Heart left ventricle (tissue), 13 donors: ENCODE data around the gene THY1.

Source experiments
- POLR2A ChIP-seq, 2 donors: fragments of 450-650 bp; IDR thresholded peaks; one replicate each; pipeline ENCODE4 v1.6.1; 2017; ENCODE audit warnings: antibody characterized with exemption in 2 of 2, mild to moderate bottlenecking in 2 of 2, moderate library complexity in 2 of 2
- TF ChIP-seq, protein P1 (sequence below), 12 donors: fragments of 200-600 bp; sonication (generic) in 4 of 12; IDR thresholded peaks; one replicate each; pipeline versions ENCODE4 v1.5.0 to v1.8.0; 2018 to 2022; ENCODE audit warnings: antibody characterized with exemption in 12 of 12, mild to moderate bottlenecking in 5 of 12
- donor health status: ischemic (EF 13 %, LVEDD 7.1; RV severe dilation, severe dysfunction).
- donor health status: DM: no; HTN: yes; CAD: no.
- donor health status: DM: no; HTN: no; CAD: no.
- donor health status: ischemic (EF 25% LVEDD 6.9; RV normal size, moderate dysfunction).
- donor health status: ischemic (EF 25% LVEDD 5.7; RV mildly dilated, moderate dysfunction).
- donor health status: ischemic (EF 35%, LVEDD 5.7; RV mildly dilated, moderate dysfunction).
- donor health status: nonischemic (EF 11% LVEDD 7.7; RV severe dilation, severe dysfunction).
- donor health status: DM: yes; HTN: yes; CAD: no.
- donor health status: PGD.
- donor health status: ischemic (EF 29% LVEDD 5.4; RV normal size, mild dysfunction).
- donor health status: nonischemic (EF 23%, LVEDD 6.1; RV moderate dilation, normal function).

DNA sequence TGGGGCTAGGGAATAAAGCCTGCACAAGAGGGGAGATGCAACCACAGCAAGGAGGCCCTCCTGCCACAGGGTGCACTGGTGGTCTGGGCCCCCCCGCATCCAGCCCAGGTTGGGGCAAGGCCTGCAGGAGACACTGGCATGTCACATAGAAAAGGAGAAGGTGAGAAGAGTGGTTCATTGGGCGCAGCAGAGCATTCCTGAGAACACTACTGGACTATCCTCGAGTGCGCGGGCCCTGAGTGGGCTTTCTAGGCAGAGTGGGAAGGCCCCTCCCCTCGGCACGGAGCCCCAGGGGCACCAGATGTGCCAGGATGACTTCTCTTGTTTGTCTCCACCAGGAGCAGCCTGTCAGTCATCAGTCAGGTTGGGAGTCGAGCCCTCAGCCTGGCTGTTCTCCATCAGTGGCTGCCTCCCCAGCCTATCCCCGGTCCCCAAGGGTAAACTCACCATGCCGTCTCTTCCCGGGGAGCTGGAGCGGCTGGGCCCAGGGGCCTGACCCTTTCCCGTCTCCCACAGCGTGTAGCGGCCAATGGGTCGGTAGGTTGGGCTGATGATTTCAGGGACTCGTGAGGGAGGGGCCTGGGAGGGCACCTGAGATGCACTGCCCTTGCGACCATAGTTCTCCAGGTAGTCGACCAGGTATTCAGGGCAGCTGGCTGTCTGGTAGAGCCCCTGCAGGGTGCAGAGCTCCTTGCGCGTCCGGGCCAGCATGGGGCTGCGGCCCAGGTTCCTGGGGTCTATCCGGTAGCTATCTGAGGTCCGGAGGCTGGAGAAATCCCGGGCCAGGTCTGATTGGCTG, 50.5 kb downstream of the THY1 start:
- TF ChIP-seq, protein P1, sequence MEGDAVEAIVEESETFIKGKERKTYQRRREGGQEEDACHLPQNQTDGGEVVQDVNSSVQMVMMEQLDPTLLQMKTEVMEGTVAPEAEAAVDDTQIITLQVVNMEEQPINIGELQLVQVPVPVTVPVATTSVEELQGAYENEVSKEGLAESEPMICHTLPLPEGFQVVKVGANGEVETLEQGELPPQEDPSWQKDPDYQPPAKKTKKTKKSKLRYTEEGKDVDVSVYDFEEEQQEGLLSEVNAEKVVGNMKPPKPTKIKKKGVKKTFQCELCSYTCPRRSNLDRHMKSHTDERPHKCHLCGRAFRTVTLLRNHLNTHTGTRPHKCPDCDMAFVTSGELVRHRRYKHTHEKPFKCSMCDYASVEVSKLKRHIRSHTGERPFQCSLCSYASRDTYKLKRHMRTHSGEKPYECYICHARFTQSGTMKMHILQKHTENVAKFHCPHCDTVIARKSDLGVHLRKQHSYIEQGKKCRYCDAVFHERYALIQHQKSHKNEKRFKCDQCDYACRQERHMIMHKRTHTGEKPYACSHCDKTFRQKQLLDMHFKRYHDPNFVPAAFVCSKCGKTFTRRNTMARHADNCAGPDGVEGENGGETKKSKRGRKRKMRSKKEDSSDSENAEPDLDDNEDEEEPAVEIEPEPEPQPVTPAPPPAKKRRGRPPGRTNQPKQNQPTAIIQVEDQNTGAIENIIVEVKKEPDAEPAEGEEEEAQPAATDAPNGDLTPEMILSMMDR (IDR thresholded peaks at IDR 0.05), result no peak
- no peak for TF ChIP-seq POLR2A (IDR thresholded peaks at IDR 0.05)
